ENCODE measurements around the gene ARHGEF28. TPM values are rescaled to one million over a fixed set of nuclear protein-coding genes. Genes with fewer than 3 reads are reported as not detected.
A peak's percentile ranks its signal among the peaks of the same experiment; 100 is the strongest.

The ARHGEF28 gene
- total RNA-seq, 1 donor from 2014 or later: 37.4 TPM

GRCh38 chr5:73592551-73592950 is 33.4 kb upstream of the ARHGEF28 start:
- Histone ChIP-seq H3K27me3 (ENCODE audit: control insufficient read depth, insufficient read depth, low read length) (no peaks in the 10 kb centered on the region), H3K4me3 (ENCODE audit: low read depth, low read length) (no peak overlapping the region), H3K36me3 (ENCODE audit: control insufficient read depth, insufficient read depth, low read length) (no peaks in the 10 kb centered on the region)
- no peak for DNase-seq (ENCODE audit: low read depth)
- no peak for TF ChIP-seq CTCF (IDR thresholded peaks at IDR 0.05; ENCODE audit: insufficient read depth, low read length, severe bottlenecking)
- no peak for FAIRE-seq

GRCh38 chr5:73596705-73597328 is 29.2 kb upstream of the ARHGEF28 start:
- DNase-seq (ENCODE audit: low read depth) (peak; percentile 54), FAIRE-seq (no peak)
- TF ChIP-seq CTCF (IDR thresholded peaks at IDR 0.05; ENCODE audit: insufficient read depth, low read length, severe bottlenecking): peak; percentile 68

GRCh38 chr5:73599380-73599779 is 26.6 kb upstream of the ARHGEF28 start:
- FAIRE-seq (no peak), DNase-seq (ENCODE audit: low read depth) (no peak)
- H3K27me3 ChIP-seq (ENCODE audit: control insufficient read depth, insufficient read depth, low read length): no peaks in the 10 kb centered on the region
- no peak for TF ChIP-seq CTCF (IDR thresholded peaks at IDR 0.05; ENCODE audit: insufficient read depth, low read length, severe bottlenecking)
- H3K4me3 ChIP-seq (ENCODE audit: low read depth, low read length): no peak overlapping the region
- H3K36me3 ChIP-seq (ENCODE audit: control insufficient read depth, insufficient read depth, low read length): no peaks in the 10 kb centered on the region

More at GRCh38 chr5:73596705-73597328, 29.2 kb upstream of the ARHGEF28 start:
- H3K27me3 ChIP-seq (ENCODE audit: control insufficient read depth, insufficient read depth, low read length): no peaks in the 10 kb centered on the region
- no peak overlapping the region for H3K4me3 ChIP-seq (ENCODE audit: low read depth, low read length)
- no peaks in the 10 kb centered on the region for H3K36me3 ChIP-seq (ENCODE audit: control insufficient read depth, insufficient read depth, low read length)

GRCh38 chr5:73603998-73604397 is 22.0 kb upstream of the ARHGEF28 start:
- no peak for TF ChIP-seq CTCF (IDR thresholded peaks at IDR 0.05; ENCODE audit: insufficient read depth, low read length, severe bottlenecking)
- no peak overlapping the region for H3K4me3 ChIP-seq (ENCODE audit: low read depth, low read length)
- H3K27me3 ChIP-seq (ENCODE audit: control insufficient read depth, insufficient read depth, low read length): no peaks in the 10 kb centered on the region
- FAIRE-seq (no peak), DNase-seq (ENCODE audit: low read depth) (no peak)
- no peaks in the 10 kb centered on the region for H3K36me3 ChIP-seq (ENCODE audit: control insufficient read depth, insufficient read depth, low read length)

- Histone ChIP-seq H3K27me3 (ENCODE audit: control insufficient read depth, insufficient read depth, low read length) (no peaks in the 10 kb centered on the region), H3K4me3 (ENCODE audit: low read depth, low read length) (no peak overlapping the region), H3K36me3 (ENCODE audit: control insufficient read depth, insufficient read depth, low read length) (no peaks in the 10 kb centered on the region)
- no peak for TF ChIP-seq CTCF (IDR thresholded peaks at IDR 0.05; ENCODE audit: insufficient read depth, low read length, severe bottlenecking)
- peak; percentile 54 for DNase-seq (ENCODE audit: low read depth)
- FAIRE-seq: no peak
These were observed 20.5 kb upstream of the ARHGEF28 start for GRCh38 chr5:73605223-73606087.

Data from bronchial epithelial cell (primary cell).